Measurements from ENCODE around the gene PCDHB16.

DNA sequence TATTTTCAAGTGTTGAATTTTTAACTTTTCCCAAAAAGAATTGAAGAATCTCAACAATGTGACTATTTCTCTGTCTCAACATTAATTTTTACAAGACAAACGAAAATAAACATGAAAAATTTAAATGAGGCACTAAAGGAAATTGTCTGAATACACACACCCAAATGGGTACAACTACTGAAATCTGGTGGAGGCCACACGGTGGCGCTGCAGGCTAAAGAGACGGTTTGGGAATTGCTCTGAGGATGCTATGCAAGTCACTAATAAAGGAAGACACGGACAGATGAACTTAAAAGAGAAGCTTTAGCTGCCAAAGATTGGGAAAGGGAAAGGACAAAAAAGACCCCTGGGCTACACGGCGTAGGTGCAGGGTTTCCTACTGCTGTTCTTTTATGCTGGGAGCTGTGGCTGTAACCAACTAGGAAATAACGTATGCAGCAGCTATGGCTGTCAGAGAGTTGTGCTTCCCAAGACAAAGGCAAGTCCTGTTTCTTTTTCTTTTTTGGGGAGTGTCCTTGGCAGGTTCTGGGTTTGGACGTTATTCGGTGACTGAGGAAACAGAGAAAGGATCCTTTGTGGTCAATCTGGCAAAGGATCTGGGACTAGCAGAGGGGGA, 10.0 kb downstream of the PCDHB16 start, which contains the start of gene PCDHB10:
- TF ChIP-seq ZNF8 (CRISPR knock-in tag; IDR thresholded peaks at IDR 0.05) (no peak), ARNTL (CRISPR knock-in tag; IDR thresholded peaks at IDR 0.05; ENCODE audit: borderline replicate concordance, low read depth) (no peak), ZNF565 (CRISPR knock-in tag; conservative IDR thresholded peaks at IDR 0.05; ENCODE audit: low read depth) (no peak)
